GM23338 (cell line): ENCODE measurements around the gene APPL2. TPM values are rescaled to one million over a fixed set of nuclear protein-coding genes. Genes with fewer than 3 reads are reported as not detected.

ENCODE experiments used
- ATAC-seq: fragments of 200-7000 bp; cut with Tn5 transposase; 3 replicates; pipeline ENCODE4 v1.9.1; 2020
- DNase-seq: peaks from one replicate; pipeline ENCODE4 v3.0.0-alpha.2; 2015; ENCODE audit warnings: low spot score
- H2AFZ ChIP-seq: fragments of 200-600 bp; sonication (generic); 2 replicates; pipeline ENCODE4 v1.8.0; 2016; ENCODE audit warnings: antibody characterized with exemption, mild to moderate bottlenecking, moderate library complexity
- H3F3A ChIP-seq: fragments of 200-600 bp; sonication (generic); replicated peaks from 2 replicates; pipeline ENCODE4 v1.8.0; 2017; ENCODE audit warnings: antibody characterized with exemption, mixed run types, low read depth
- H3K27ac ChIP-seq: fragments of 200-600 bp; sonication (generic); 2 replicates; pipeline ENCODE4 v1.6.1; 2016; ENCODE audit warnings: low read depth
- H3K27me3 ChIP-seq: fragments of 200-600 bp; sonication (generic); 2 replicates; pipeline ENCODE4 v1.8.0; 2016; ENCODE audit warnings: mild to moderate bottlenecking, mixed run types, moderate library complexity; ENCODE audit not compliant: insufficient read depth
- H3K36me3 ChIP-seq: fragments of 200-600 bp; sonication (generic); 2 replicates; pipeline ENCODE4 v1.8.0; 2016; ENCODE audit warnings: mild to moderate bottlenecking; ENCODE audit not compliant: insufficient read depth
- H3K4me1 ChIP-seq: fragments of 200-600 bp; sonication (generic); 2 replicates; pipeline ENCODE4 v1.8.0; 2016; ENCODE audit warnings: mild to moderate bottlenecking, moderate library complexity; ENCODE audit not compliant: insufficient read depth
- H3K4me2 ChIP-seq: fragments of 200-600 bp; sonication (generic); 2 replicates; pipeline ENCODE4 v1.7.1; 2017; ENCODE audit warnings: mixed run types
- H3K4me3 ChIP-seq: fragments of 200-600 bp; sonication (generic); 2 replicates; pipeline ENCODE4 v1.6.1; 2016; ENCODE audit warnings: mixed run types
- H3K79me2 ChIP-seq: fragments of 200-600 bp; sonication (generic); replicated peaks from 2 replicates; pipeline ENCODE4 v1.8.0; 2017; ENCODE audit warnings: mild to moderate bottlenecking; ENCODE audit not compliant: insufficient read depth
- H3K9me2 ChIP-seq: fragments of 200-600 bp; sonication (generic); 2 replicates; pipeline ENCODE4 v1.8.0; 2017; ENCODE audit not compliant: insufficient read depth
- H4K20me1 ChIP-seq: fragments of 200-600 bp; sonication (generic); replicated peaks from 2 replicates; pipeline ENCODE4 v1.8.0; 2017; ENCODE audit warnings: mild to moderate bottlenecking; ENCODE audit not compliant: insufficient read depth
- H3K27ac Mint-ChIP-seq: 2 replicates; pipeline ENCODE4 v1.8.0; 2020; ENCODE audit warnings: inconsistent platforms, mild to moderate bottlenecking, moderate library complexity, mixed read lengths
- H3K27me3 Mint-ChIP-seq: 3 replicates; pipeline ENCODE4 v1.8.0; 2022; ENCODE audit warnings: low read depth, mild to moderate bottlenecking, moderate library complexity, mixed read lengths, inconsistent platforms; ENCODE audit not compliant: insufficient read depth, poor library complexity
- H3K36me3 Mint-ChIP-seq: 3 replicates; pipeline ENCODE4 v1.8.0; 2021; ENCODE audit warnings: low read depth, mild to moderate bottlenecking, inconsistent platforms, moderate library complexity, mixed read lengths
- H3K4me1 Mint-ChIP-seq: 3 replicates; pipeline ENCODE4 v1.8.0; 2020; ENCODE audit warnings: mild to moderate bottlenecking, inconsistent platforms, mixed read lengths
- H3K4me3 Mint-ChIP-seq: 3 replicates; pipeline ENCODE4 v1.8.0; 2021; ENCODE audit warnings: moderate library complexity, mild to moderate bottlenecking, inconsistent platforms, mixed read lengths
- H3K9me3 Mint-ChIP-seq: 3 replicates; pipeline ENCODE4 v1.8.0; 2020; ENCODE audit warnings: moderate library complexity, mild to moderate bottlenecking, inconsistent platforms, mixed read lengths
- CREB1 ChIP-seq: fragments of 250-450 bp; sonication (Bioruptor Pico); IDR thresholded peaks from 2 replicates; pipeline ENCODE4 v1.5.0; 2020; ENCODE audit warnings: low read depth, mild to moderate bottlenecking, moderate library complexity
- JUNB ChIP-seq: IDR thresholded peaks from one replicate; pipeline ENCODE4 v1.6.1; 2016; ENCODE audit warnings: antibody characterized with exemption; ENCODE audit not compliant: unreplicated experiment
- NANOG ChIP-seq: IDR thresholded peaks from 2 replicates; pipeline ENCODE4 v1.6.1; 2016; ENCODE audit warnings: antibody characterized with exemption, borderline replicate concordance
- POLR2AphosphoS5 ChIP-seq: IDR thresholded peaks from 2 replicates; pipeline ENCODE4 v1.6.1; 2016; ENCODE audit warnings: antibody characterized with exemption, low read depth
- STAT1 ChIP-seq: IDR thresholded peaks from one replicate; pipeline ENCODE4 v1.6.1; 2016; ENCODE audit warnings: antibody characterized with exemption; ENCODE audit not compliant: unreplicated experiment
- ZNF114 ChIP-seq: fragments of 250-450 bp; sonication (Bioruptor Pico); IDR thresholded peaks from 2 replicates; pipeline ENCODE4 v1.5.0; 2020; ENCODE audit warnings: mild to moderate bottlenecking, moderate library complexity
- ZNF331 ChIP-seq: fragments of 250-450 bp; sonication (Bioruptor Pico); IDR thresholded peaks from 2 replicates; pipeline ENCODE4 v1.5.0; 2020; ENCODE audit warnings: low read depth, mild to moderate bottlenecking, moderate library complexity
- polyA plus RNA-seq: library from polyadenylated mRNA; unstranded; fragments of >200 nt; fragmentation: Nextera tagmentation; extraction: Ambion mirVana; gene quantifications from 2 replicates; pipeline ENCODE4 v1.2.1, GENCODE V29; 2016
- total RNA-seq: library from RNA; depleted of rRNA; stranded (reverse); fragments of >200 nt; shearing (Covaris generic); gene quantifications from 2 replicates; pipeline ENCODE4 v1.2.3, GENCODE V29; 2014
- TF ChIP-seq, protein P1 (sequence below): IDR thresholded peaks from one replicate; pipeline ENCODE4 v1.6.1; 2018; ENCODE audit warnings: antibody characterized with exemption; ENCODE audit not compliant: unreplicated experiment
- TF ChIP-seq, protein P2 (sequence below): IDR thresholded peaks from 2 replicates; pipeline ENCODE4 v1.6.1; 2016; ENCODE audit warnings: antibody characterized with exemption
- TF ChIP-seq, protein P3 (sequence below), 2 experiments: fragments of 200-600 bp in 1 of 2; sonication (generic) in 1 of 2; conservative IDR thresholded peaks; 2 replicates each; pipeline versions ENCODE4 v1.5.1 to v1.6.1; 2016 to 2017; ENCODE audit warnings: antibody characterized with exemption in 2 of 2, low read depth in 2 of 2, mild to moderate bottlenecking in 2 of 2, moderate library complexity in 1 of 2
- TF ChIP-seq, protein P4 (sequence below): fragments of 250-450 bp; sonication (Bioruptor Pico); IDR thresholded peaks from 2 replicates; pipeline ENCODE4 v1.5.0; 2020; ENCODE audit warnings: mild to moderate bottlenecking, moderate library complexity

Gene APPL2
- total and polyA plus RNA-seq, 2 experiments from 2014 or later = 9.3 to 17.4 TPM

DNA sequence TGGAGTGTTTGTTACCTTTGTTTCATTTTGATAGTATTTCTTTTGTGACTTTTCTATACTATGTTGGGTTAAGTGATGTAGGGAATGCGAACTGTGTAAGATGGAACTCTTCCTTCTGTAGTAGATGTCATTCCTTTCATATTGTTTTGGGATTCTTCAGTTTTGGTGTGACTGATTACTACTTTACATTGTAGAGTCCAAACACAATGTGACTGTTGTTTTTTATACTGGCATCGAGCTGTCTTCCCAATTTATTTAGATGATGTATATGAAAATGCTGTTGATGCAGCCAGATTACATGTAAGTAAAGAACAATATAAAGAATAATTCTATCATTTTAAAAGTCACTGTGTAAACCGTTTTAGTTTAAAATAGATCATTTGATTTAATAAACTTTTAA lies 93.7 kb downstream of the APPL2 start (continued):
- TF ChIP-seq POLR2AphosphoS5 = no peak
- TF ChIP-seq, protein P1, sequence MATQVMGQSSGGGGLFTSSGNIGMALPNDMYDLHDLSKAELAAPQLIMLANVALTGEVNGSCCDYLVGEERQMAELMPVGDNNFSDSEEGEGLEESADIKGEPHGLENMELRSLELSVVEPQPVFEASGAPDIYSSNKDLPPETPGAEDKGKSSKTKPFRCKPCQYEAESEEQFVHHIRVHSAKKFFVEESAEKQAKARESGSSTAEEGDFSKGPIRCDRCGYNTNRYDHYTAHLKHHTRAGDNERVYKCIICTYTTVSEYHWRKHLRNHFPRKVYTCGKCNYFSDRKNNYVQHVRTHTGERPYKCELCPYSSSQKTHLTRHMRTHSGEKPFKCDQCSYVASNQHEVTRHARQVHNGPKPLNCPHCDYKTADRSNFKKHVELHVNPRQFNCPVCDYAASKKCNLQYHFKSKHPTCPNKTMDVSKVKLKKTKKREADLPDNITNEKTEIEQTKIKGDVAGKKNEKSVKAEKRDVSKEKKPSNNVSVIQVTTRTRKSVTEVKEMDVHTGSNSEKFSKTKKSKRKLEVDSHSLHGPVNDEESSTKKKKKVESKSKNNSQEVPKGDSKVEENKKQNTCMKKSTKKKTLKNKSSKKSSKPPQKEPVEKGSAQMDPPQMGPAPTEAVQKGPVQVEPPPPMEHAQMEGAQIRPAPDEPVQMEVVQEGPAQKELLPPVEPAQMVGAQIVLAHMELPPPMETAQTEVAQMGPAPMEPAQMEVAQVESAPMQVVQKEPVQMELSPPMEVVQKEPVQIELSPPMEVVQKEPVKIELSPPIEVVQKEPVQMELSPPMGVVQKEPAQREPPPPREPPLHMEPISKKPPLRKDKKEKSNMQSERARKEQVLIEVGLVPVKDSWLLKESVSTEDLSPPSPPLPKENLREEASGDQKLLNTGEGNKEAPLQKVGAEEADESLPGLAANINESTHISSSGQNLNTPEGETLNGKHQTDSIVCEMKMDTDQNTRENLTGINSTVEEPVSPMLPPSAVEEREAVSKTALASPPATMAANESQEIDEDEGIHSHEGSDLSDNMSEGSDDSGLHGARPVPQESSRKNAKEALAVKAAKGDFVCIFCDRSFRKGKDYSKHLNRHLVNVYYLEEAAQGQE = no peak
- no peak for TF ChIP-seq CREB1
- TF ChIP-seq, protein P2, sequence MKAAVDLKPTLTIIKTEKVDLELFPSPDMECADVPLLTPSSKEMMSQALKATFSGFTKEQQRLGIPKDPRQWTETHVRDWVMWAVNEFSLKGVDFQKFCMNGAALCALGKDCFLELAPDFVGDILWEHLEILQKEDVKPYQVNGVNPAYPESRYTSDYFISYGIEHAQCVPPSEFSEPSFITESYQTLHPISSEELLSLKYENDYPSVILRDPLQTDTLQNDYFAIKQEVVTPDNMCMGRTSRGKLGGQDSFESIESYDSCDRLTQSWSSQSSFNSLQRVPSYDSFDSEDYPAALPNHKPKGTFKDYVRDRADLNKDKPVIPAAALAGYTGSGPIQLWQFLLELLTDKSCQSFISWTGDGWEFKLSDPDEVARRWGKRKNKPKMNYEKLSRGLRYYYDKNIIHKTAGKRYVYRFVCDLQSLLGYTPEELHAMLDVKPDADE = no peak
- TF ChIP-seq JUNB = no peak
- TF ChIP-seq ZNF331 (CRISPR knock-in tag) = no peak
- TF ChIP-seq, protein P3, sequence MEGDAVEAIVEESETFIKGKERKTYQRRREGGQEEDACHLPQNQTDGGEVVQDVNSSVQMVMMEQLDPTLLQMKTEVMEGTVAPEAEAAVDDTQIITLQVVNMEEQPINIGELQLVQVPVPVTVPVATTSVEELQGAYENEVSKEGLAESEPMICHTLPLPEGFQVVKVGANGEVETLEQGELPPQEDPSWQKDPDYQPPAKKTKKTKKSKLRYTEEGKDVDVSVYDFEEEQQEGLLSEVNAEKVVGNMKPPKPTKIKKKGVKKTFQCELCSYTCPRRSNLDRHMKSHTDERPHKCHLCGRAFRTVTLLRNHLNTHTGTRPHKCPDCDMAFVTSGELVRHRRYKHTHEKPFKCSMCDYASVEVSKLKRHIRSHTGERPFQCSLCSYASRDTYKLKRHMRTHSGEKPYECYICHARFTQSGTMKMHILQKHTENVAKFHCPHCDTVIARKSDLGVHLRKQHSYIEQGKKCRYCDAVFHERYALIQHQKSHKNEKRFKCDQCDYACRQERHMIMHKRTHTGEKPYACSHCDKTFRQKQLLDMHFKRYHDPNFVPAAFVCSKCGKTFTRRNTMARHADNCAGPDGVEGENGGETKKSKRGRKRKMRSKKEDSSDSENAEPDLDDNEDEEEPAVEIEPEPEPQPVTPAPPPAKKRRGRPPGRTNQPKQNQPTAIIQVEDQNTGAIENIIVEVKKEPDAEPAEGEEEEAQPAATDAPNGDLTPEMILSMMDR (conservative IDR thresholded peaks at IDR 0.05; ENCODE audit: low read depth in 2 of 2) = no peak
- no peak for TF ChIP-seq STAT1

DNA sequence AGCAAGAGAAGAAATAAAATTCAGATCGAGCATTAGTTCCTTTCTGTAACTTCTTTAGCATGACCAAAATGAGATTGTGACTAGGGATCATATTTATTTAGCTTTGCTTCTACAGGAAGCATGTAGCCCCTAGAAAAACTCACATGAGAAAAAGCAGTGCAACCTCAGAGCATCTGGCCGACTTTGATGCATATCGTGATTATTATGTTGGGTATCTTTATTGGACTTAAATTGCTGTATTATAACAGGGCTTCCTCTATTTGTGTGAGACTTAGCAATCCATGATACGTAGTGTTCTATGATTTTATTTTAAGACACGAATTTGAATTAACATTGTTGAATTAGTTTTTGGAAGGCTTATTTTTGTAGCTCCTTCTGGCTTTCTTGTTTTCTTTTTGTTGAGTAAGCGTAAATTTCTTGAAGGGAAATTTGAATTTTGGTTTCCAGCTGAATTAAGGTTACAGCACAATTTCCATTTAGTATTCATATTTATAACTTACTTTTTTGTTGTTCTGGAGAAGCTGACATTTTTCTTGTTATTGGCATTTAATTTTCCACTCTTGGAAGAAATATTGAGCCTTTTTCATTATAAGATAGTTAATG lies 94.6 kb downstream of the APPL2 start:
- Mint-ChIP-seq H3K4me3 (no peak overlapping the region), H3K4me1 (peaks cover 3% of the 10 kb centered on the region; the same call in 1 of the 3 replicates), H3K27ac (no peak overlapping the region), H3K27me3 (peaks cover 1% of the 10 kb centered on the region), H3K36me3 (peaks cover 49% of the 10 kb centered on the region), H3K9me3 (no peaks in the 10 kb centered on the region)
- H3K36me3 ChIP-seq = peaks cover 21% of the 10 kb centered on the region
- H3K79me2 ChIP-seq = no peaks in the 10 kb centered on the region
- no peaks in the 10 kb centered on the region; the same call in 1 of the 2 replicates for H4K20me1 ChIP-seq
- H3F3A ChIP-seq = no peaks in the 10 kb centered on the region
- H3K27ac ChIP-seq = no peak overlapping the region
- no peak overlapping the region for H3K4me3 ChIP-seq
- H3K9me2 ChIP-seq = no peaks in the 10 kb centered on the region
- ATAC-seq = no peak
- no peak overlapping the region for H2AFZ ChIP-seq
- H3K4me2 ChIP-seq = no peak overlapping the region
- H3K27me3 ChIP-seq = no peaks in the 10 kb centered on the region
- DNase-seq = no peak
- H3K4me1 ChIP-seq = no peaks in the 10 kb centered on the region
- TF ChIP-seq NANOG (no peak), ZNF114 (no peak), JUNB (no peak), ZNF331 (CRISPR knock-in tag) (no peak)
- TF ChIP-seq, protein P4, sequence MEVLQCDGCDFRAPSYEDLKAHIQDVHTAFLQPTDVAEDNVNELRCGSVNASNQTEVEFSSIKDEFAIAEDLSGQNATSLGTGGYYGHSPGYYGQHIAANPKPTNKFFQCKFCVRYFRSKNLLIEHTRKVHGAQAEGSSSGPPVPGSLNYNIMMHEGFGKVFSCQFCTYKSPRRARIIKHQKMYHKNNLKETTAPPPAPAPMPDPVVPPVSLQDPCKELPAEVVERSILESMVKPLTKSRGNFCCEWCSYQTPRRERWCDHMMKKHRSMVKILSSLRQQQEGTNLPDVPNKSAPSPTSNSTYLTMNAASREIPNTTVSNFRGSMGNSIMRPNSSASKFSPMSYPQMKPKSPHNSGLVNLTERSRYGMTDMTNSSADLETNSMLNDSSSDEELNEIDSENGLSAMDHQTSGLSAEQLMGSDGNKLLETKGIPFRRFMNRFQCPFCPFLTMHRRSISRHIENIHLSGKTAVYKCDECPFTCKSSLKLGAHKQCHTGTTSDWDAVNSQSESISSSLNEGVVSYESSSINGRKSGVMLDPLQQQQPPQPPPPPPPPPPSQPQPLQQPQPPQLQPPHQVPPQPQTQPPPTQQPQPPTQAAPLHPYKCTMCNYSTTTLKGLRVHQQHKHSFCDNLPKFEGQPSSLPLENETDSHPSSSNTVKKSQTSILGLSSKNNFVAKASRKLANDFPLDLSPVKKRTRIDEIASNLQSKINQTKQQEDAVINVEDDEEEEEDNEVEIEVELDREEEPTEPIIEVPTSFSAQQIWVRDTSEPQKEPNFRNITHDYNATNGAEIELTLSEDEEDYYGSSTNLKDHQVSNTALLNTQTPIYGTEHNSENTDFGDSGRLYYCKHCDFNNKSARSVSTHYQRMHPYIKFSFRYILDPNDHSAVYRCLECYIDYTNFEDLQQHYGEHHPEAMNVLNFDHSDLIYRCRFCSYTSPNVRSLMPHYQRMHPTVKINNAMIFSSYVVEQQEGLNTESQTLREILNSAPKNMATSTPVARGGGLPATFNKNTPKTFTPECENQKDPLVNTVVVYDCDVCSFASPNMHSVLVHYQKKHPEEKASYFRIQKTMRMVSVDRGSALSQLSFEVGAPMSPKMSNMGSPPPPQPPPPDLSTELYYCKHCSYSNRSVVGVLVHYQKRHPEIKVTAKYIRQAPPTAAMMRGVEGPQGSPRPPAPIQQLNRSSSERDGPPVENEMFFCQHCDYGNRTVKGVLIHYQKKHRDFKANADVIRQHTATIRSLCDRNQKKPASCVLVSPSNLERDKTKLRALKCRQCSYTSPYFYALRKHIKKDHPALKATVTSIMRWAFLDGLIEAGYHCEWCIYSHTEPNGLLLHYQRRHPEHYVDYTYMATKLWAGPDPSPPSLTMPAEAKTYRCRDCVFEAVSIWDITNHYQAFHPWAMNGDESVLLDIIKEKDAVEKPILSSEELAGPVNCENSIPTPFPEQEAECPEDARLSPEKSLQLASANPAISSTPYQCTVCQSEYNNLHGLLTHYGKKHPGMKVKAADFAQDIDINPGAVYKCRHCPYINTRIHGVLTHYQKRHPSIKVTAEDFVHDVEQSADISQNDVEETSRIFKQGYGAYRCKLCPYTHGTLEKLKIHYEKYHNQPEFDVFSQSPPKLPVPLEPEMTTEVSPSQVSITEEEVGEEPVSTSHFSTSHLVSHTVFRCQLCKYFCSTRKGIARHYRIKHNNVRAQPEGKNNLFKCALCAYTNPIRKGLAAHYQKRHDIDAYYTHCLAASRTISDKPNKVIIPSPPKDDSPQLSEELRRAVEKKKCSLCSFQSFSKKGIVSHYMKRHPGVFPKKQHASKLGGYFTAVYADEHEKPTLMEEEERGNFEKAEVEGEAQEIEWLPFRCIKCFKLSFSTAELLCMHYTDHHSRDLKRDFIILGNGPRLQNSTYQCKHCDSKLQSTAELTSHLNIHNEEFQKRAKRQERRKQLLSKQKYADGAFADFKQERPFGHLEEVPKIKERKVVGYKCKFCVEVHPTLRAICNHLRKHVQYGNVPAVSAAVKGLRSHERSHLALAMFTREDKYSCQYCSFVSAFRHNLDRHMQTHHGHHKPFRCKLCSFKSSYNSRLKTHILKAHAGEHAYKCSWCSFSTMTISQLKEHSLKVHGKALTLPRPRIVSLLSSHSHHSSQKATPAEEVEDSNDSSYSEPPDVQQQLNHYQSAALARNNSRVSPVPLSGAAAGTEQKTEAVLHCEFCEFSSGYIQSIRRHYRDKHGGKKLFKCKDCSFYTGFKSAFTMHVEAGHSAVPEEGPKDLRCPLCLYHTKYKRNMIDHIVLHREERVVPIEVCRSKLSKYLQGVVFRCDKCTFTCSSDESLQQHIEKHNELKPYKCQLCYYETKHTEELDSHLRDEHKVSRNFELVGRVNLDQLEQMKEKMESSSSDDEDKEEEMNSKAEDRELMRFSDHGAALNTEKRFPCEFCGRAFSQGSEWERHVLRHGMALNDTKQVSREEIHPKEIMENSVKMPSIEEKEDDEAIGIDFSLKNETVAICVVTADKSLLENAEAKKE = no peak
